HEK293 (cell line): ENCODE results near the gene CSF2RB.

Experiments used
- MYNN ChIP-seq: fragments of 450-650 bp; formaldehyde crosslinking; IDR thresholded peaks from 2 replicates; pipeline ENCODE4 v1.5.1; 2016; ENCODE audit warnings: missing biosample characterization, missing genetic modification characterization, borderline replicate concordance
- SP2 ChIP-seq: fragments of 450-650 bp; formaldehyde crosslinking; IDR thresholded peaks from 2 replicates; pipeline ENCODE4 v1.5.1; 2016; ENCODE audit warnings: missing biosample characterization, missing genetic modification characterization
- ZFP37 ChIP-seq: fragments of 450-650 bp; formaldehyde crosslinking; IDR thresholded peaks from 2 replicates; pipeline ENCODE4 v1.5.1; 2016; ENCODE audit warnings: missing biosample characterization, missing genetic modification characterization
- ZNF221 ChIP-seq: fragments of 450-650 bp; formaldehyde crosslinking; IDR thresholded peaks from 2 replicates; pipeline ENCODE4 v1.5.1; 2017; ENCODE audit warnings: missing biosample characterization, missing genetic modification characterization, borderline replicate concordance
- ZNF324 ChIP-seq: fragments of 450-650 bp; formaldehyde crosslinking; IDR thresholded peaks from 2 replicates; pipeline ENCODE4 v1.5.1; 2016; ENCODE audit warnings: missing biosample characterization, missing genetic modification characterization
- TF ChIP-seq, protein P1 (sequence below): fragments of 450-650 bp; formaldehyde crosslinking; IDR thresholded peaks from 2 replicates; pipeline ENCODE4 v1.5.1; 2016; ENCODE audit warnings: missing biosample characterization, missing genetic modification characterization
- TF ChIP-seq, protein P2 (sequence below): fragments of 450-650 bp; formaldehyde crosslinking; IDR thresholded peaks from 2 replicates; pipeline ENCODE4 v1.5.1; 2016; ENCODE audit warnings: missing biosample characterization, missing genetic modification characterization
- TF ChIP-seq, protein P3 (sequence below): fragments of 450-650 bp; formaldehyde crosslinking; IDR thresholded peaks from 2 replicates; pipeline ENCODE4 v1.5.1; 2016; ENCODE audit warnings: missing biosample characterization, missing genetic modification characterization

DNA sequence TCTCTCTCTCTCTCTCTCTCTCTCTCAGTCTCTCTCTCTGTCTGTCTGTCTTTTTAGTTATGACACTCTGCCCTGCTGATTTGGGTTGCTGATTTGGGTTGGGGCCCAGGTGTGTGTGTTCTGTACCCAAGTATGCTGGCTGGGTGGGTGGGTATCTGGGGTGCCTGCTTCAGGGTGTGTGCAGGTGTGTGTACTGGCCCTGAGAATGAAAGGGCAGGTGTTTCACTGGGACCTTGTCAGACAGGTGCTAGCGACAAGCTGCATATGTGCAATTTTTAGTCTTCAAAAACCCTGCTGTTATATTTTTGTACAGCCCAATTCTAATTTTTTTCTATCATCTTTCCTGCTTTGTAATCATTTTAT, 943 bp downstream of the CSF2RB start:
- TF ChIP-seq ZNF221 (no peak), SP2 (no peak), ZFP37 (tag by site-specific recombination) (no peak), MYNN (no peak), ZNF324 (tag by site-specific recombination) (no peak)
- TF ChIP-seq, protein P1, sequence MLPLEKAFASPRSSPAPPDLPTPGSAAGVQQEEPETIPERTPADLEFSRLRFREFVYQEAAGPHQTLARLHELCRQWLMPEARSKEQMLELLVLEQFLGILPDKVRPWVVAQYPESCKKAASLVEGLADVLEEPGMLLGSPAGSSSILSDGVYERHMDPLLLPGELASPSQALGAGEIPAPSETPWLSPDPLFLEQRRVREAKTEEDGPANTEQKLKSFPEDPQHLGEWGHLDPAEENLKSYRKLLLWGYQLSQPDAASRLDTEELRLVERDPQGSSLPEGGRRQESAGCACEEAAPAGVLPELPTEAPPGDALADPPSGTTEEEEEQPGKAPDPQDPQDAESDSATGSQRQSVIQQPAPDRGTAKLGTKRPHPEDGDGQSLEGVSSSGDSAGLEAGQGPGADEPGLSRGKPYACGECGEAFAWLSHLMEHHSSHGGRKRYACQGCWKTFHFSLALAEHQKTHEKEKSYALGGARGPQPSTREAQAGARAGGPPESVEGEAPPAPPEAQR (tag by site-specific recombination): no peak
- TF ChIP-seq, protein P2, sequence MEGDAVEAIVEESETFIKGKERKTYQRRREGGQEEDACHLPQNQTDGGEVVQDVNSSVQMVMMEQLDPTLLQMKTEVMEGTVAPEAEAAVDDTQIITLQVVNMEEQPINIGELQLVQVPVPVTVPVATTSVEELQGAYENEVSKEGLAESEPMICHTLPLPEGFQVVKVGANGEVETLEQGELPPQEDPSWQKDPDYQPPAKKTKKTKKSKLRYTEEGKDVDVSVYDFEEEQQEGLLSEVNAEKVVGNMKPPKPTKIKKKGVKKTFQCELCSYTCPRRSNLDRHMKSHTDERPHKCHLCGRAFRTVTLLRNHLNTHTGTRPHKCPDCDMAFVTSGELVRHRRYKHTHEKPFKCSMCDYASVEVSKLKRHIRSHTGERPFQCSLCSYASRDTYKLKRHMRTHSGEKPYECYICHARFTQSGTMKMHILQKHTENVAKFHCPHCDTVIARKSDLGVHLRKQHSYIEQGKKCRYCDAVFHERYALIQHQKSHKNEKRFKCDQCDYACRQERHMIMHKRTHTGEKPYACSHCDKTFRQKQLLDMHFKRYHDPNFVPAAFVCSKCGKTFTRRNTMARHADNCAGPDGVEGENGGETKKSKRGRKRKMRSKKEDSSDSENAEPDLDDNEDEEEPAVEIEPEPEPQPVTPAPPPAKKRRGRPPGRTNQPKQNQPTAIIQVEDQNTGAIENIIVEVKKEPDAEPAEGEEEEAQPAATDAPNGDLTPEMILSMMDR (tag by site-specific recombination): no peak
- TF ChIP-seq, protein P3, sequence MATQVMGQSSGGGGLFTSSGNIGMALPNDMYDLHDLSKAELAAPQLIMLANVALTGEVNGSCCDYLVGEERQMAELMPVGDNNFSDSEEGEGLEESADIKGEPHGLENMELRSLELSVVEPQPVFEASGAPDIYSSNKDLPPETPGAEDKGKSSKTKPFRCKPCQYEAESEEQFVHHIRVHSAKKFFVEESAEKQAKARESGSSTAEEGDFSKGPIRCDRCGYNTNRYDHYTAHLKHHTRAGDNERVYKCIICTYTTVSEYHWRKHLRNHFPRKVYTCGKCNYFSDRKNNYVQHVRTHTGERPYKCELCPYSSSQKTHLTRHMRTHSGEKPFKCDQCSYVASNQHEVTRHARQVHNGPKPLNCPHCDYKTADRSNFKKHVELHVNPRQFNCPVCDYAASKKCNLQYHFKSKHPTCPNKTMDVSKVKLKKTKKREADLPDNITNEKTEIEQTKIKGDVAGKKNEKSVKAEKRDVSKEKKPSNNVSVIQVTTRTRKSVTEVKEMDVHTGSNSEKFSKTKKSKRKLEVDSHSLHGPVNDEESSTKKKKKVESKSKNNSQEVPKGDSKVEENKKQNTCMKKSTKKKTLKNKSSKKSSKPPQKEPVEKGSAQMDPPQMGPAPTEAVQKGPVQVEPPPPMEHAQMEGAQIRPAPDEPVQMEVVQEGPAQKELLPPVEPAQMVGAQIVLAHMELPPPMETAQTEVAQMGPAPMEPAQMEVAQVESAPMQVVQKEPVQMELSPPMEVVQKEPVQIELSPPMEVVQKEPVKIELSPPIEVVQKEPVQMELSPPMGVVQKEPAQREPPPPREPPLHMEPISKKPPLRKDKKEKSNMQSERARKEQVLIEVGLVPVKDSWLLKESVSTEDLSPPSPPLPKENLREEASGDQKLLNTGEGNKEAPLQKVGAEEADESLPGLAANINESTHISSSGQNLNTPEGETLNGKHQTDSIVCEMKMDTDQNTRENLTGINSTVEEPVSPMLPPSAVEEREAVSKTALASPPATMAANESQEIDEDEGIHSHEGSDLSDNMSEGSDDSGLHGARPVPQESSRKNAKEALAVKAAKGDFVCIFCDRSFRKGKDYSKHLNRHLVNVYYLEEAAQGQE (tag by site-specific recombination): no peak
